Inferior parietal cortex (tissue), 1 donor: ENCODE data around the gene ZRSR2.

ENCODE experiments used
- DNase-seq: peaks from one replicate; pipeline ENCODE4 v3.0.0-alpha.2; 2016; ENCODE audit errors: extremely low spot score

ZRSR2 gene

GRCh38 chrX:15853586-15854079 lies 63.3 kb downstream of the ZRSR2 start:
- no peak for DNase-seq

- DNase-seq: no peak
Measured at GRCh38 chrX:15854080-15854655, 63.9 kb downstream of the ZRSR2 start.

DNA sequence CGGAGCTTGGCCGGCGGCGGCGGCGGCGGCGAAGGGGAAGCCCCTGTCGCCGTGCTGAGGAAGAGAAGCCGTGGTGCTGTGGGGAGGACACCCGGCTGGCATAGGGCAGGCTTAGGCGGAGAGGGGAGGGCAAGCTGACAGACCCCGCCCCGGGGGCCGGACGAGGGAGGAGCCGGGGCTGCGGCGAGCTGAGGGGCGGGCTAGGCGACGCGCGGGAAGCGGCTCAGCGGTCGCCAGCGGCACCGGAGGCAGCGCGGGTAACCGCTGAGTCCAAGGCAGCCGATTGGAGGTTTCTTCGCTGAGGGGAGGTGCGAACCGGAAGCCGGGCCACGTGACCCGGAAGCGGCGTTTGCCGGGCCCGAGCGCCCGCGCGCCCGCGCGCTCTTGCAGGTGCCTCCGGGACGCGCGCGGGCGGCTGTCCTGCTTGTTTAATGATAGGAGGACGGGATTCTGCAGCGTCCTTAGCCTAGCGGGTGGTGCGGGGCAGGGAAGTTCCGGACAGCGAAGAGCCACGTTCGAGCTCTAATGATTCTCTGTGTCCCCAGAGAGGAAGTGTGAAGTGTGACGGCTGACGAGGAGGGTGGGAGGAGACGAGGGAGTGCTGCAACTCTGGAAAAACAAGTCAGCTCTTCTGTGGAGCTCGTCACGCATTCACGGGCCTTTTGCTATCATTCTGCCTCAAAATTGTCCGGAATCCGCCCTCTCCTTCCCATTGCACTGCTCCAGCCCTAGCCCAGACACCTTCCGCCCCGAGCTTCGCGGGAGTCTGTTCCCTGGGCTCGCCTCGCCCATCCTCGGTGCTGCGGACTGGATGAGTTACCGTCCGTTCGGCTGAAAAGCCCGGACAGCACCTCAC lies 64.7 kb downstream of the ZRSR2 start, which contains the start of gene AP1S2:
Gene AP1S2 (minus strand): TSS at position 102 of the 856 bp plus-strand sequence. CDS start 2,289 bp downstream, outside the sequence.
- peak; percentile 85 for DNase-seq

DNA sequence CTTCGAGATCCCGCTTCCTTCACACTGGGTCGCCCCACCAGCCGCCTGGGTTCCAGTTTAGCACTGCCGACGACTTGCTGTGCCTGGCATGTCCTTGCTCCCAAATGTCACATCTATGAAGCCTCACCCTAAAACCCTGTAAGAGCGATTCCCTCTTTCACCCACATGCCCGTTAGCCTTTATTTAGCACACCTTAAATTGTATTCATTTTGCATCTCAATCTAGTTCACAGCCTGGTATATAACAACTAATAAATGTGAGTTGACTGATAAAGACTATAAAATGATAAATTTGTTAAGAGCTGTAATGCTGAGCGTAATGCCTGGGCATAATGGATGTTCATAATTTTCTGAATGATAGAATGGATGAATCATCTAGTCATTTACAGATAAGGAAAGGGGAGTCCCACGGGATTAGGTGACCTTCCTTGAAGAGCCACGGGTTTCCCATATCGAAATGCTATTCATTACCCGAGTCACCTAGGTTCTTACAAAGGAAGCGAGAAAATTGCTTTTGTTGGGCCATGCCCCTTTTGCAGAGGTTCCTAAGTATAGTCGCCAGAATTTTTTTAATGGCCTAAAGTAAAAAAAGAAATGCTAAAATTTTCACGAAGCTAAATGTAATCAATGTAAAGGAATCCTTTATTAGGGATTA lies 65.4 kb downstream of the ZRSR2 start:
- DNase-seq: no peak

DNA sequence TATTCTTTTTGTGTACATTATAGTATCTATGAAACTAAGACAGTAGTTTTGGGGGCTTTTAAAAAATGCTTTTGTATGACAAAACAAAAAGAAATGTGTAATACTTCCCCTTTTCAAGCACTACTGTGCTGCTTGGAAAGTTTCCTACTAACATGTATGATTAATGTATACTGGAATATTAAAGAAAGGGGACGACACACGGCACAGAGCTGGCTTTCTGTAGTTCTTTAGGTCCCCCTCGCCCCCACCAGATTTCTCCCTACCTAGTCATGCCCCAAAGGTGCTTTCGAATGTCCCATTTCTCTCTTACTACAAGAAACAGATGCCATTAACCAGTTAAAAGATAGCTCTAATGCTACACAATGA lies 65.9 kb downstream of the ZRSR2 start:
- no peak for DNase-seq

GRCh38 chrX:15856636-15857035 lies 66.4 kb downstream of the ZRSR2 start:
- no peak for DNase-seq

- DNase-seq: no peak
Measured at GRCh38 chrX:15858051-15858450, 67.8 kb downstream of the ZRSR2 start.

DNA sequence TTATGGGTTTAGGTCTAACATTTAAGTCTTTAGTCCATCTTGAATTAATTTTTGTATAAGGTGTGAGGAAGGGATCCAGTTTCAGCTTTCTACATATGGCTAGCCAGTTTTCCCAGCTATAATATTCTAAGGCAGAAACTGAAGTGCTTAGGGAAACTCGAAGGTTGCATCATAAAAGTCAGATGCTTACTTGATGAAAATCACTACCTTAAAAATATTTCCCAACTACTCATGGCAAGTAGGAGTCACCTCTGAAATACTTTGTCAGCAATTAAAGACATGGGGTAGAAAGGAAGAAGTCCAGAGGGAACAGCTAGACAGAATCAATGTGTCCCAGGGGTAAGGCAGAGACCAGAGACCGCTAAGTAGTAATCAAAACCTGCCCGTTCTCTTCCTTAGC lies 70.6 kb downstream of the ZRSR2 start:
- no peak for DNase-seq

DNA sequence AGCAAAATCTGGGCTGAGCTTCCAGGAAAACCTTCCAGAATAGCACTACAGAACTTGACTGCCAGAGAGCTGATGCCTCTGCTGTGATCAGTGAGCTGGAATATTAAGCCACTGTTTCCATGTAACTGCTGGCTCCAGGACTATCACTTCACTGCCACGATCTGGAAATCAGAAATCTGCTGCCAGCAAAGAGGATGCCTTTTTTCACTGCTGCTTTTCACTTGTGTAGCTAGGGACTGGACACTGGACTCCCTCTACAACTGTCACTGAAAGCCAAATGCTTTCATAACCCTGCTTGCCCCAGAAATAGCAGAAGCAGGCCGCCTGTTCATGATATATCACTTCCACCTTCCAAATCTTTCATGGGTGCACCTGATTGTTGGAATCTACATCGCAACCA lies 73.7 kb downstream of the ZRSR2 start:
- no peak for DNase-seq

- no peak for DNase-seq
Measured at GRCh38 chrX:15864629-15865028, 74.3 kb downstream of the ZRSR2 start.

- DNase-seq: no peak
Measured at GRCh38 chrX:15866147-15866546, 75.9 kb downstream of the ZRSR2 start.

- DNase-seq: no peak
Measured at GRCh38 chrX:15869695-15870094, 79.4 kb downstream of the ZRSR2 start.

- no peak for DNase-seq
Measured at GRCh38 chrX:15870310-15870709, 80.0 kb downstream of the ZRSR2 start.
